GM21515 (cell line): ENCODE measurements around the gene TENM4.

ENCODE experiments used
- ATAC-seq: cut with Tn5 transposase; IDR thresholded peaks from one replicate; pipeline ENCODE4 v1.9.1; 2021; ENCODE audit not compliant: unreplicated experiment

TENM4 gene

GRCh38 chr11:79040348-79040747, 400.5 kb downstream of the TENM4 start:
- no peak for ATAC-seq

GRCh38 chr11:79039122-79039521, 401.7 kb downstream of the TENM4 start:
- no peak for ATAC-seq

DNA sequence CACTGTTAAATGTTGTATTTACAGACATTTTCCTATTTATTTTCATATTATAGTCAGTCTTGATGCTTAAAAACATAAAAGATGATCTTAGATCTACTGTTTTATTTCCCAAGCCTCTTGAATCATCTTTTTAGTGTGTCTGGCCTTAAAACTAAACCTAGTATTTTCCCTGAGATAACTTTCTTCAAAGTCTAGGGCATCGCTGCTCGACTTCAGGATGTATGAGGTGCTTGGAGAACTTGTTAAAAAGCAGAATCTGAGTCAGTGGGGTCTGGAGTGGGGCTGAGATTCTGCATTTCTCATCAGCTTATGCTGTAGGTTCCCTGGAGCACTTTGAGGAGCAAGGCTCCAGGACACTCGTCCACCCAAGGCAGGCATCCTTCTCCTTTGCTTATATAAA, 404.9 kb downstream of the TENM4 start:
- ATAC-seq = no peak

DNA sequence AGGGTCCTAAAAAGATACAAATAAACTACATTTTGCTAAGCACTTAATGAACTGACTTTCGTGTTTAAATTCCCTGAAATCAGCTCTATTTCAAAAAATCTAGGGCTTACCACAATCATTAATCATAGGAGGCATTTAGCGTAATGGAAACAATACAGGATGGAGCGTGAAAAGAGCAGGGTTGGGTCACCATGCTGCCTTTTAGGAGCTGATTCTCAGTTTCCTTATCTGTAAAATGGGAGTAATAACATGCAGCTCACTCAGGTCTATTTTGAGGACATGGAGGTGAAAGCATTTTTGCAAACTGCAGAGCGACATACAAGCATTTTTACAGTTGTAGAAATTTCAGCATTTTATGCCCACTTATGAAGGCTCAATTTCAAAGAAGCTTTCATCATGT, 407.0 kb downstream of the TENM4 start:
- no peak for ATAC-seq

DNA sequence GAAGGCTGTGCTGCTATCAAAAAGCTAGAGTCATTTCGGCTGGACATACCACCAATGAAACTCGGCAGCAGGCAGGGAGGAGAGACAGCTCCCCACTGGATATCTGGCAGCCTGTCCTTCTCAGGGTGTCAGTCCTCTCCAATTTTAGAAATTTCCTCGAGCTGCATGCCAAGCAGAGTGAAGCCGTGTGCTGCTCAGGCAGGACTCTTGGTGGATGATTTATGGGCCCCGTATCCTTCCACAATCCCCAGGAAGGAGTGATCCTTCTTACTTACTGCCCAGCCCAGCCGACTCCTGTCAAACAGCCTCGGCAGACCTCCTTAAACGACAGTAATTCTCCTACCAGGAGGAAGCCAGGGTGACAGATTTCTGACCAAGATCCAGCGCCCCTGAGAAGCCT, 410.4 kb downstream of the TENM4 start:
- no peak for ATAC-seq

DNA sequence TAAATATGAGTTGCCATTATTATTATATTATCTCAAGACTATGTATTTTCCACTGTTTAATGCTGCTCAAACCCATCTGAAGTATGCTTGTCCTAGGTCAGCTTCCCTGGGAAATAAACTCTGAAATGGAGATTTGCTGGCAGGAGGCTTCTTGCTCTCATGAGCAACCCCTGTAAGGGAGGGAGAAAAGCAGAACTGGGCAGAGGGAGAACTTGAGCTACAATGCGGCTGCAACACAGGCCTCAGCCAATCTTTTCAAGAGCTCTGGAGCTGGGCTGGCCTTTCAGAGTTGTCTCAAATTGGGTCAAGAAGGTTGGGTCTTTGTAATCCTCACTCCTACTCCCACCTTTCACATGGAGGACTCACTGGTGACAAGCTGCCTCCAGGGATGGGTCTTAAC, 412.6 kb downstream of the TENM4 start:
- no peak for ATAC-seq

- ATAC-seq = peak; percentile 87
These were observed 413.9 kb downstream of the TENM4 start for GRCh38 chr11:79026803-79027445.

- no peak for ATAC-seq
These were observed 415.2 kb downstream of the TENM4 start for GRCh38 chr11:79025622-79026021.

GRCh38 chr11:79025097-79025496, 415.7 kb downstream of the TENM4 start:
- ATAC-seq = no peak

DNA sequence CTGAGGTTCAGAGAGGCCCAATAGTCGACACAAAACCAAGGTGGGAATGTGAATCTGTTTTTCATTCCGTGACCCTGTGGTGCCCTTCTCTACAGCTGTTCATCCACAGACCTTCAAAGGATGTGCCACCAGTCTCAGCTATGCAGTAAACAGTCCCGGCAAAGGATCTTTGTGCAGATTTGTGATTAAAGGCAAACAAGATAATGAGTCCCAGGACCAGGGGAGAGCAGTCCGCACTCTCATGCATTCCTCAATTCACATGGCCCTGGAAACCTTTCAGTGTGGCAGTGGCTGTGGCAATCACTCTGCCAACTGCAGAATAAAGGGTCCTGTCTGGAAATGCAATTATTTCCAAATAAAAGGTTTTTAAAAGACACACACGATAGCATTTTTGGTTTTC, 418.6 kb downstream of the TENM4 start:
- no peak for ATAC-seq

DNA sequence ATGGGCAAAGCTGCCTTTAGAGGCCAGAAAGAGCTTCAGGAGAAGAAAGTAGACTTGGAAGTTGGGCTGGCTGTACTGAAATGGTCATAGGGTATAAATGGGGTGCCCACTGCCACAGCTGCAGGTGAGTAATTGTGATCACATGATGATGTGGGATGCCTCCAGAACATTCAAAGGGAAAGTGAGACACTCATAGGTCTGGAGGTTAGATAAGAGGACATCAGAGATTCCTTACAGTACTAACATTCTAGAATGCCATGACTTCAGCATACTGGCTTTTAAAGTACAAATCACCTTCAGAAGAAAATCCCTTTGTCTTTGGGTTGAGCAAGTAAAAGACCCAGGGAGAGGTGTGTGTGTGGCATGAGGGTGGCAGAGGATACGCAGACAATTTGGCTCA, 419.2 kb downstream of the TENM4 start:
- no peak for ATAC-seq

- no peak for ATAC-seq
These were observed 420.9 kb downstream of the TENM4 start for GRCh38 chr11:79019975-79020374.

- ATAC-seq = no peak
These were observed 421.6 kb downstream of the TENM4 start for GRCh38 chr11:79019277-79019676.

- no peak for ATAC-seq
These were observed 422.4 kb downstream of the TENM4 start for GRCh38 chr11:79018371-79018849.

GRCh38 chr11:79017811-79018210, 423.0 kb downstream of the TENM4 start:
- ATAC-seq = no peak

- no peak for ATAC-seq
These were observed 427.3 kb downstream of the TENM4 start for GRCh38 chr11:79013509-79013908.

DNA sequence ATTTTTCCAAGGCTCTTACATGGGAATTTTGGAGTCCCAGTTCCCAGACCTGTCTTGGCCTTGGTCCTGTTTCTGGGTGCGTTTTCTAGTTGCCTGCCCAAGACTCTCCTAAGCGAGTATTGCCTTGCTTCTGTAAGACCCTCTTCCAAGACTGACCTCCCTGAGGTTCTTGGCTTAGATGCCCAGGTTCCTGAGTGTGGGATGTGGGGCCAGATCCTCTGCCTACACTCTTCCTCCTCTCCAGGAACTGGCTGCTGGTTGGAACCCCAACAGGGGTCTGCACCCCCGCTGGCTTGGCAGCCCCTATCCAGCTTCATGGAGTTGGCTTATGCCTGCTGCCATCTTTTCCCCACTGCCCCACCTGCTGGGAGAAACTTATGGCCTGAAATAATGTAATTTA, 429.5 kb downstream of the TENM4 start:
- no peak for ATAC-seq

DNA sequence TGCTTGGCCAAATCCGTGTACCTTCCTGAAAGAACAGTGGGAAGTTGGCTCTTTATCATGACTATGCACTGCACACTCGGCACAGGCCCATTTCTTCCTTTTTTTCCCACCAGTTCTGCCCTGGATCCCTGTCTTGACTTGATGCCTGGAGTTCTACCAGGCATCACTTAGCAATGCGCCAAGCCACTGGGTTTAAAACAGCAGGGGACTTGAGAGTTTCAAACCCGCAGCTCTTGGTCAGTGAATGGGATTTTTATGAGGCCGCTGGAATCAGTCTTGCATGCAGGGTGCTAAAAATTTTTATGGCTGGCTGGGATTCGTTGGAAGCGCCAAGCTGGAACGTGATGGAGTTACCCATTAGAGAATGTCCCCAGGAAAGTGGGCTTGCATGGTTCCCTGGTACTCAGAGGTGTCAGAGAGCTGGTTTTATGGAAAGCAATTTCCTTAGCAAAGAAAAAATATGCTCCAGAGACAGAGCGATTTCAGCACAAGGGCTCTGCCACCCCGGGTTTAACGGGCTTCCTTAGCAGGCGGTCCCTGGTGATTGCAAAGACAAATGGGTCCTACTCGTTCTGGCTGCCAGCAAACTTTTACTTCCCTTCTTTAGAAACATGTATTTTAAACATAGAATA, 432.9 kb downstream of the TENM4 start:
- no peak for ATAC-seq

GRCh38 chr11:79006854-79007253, 434.0 kb downstream of the TENM4 start:
- ATAC-seq = no peak

- ATAC-seq = no peak
These were observed 444.8 kb downstream of the TENM4 start for GRCh38 chr11:78996007-78996406.

DNA sequence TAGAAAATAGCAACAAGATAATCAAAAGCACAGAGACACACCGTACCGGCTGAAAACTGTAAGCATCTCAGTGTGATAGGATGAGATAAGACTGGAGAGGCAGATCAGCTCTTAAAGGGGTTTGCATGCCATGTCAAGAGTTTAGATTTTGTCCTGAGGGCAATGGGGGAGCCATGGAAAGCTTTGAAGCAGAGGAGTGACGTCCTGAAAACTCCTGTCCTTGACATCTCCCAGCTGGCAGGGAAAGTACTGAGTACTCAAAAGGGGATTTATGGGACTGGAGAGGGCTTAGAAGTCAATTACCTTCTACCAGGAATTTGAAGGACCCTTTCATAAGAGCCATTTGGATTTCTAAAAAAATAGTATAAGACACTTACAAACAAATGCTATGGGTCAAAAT, 445.7 kb downstream of the TENM4 start:
- ATAC-seq = no peak

GRCh38 chr11:78993802-78994430, 446.9 kb downstream of the TENM4 start:
- no peak for ATAC-seq
